ENCODE results near the gene ALKBH5.

- TF ChIP-seq CTCF (IDR thresholded peaks at IDR 0.05), result no peak
- TF ChIP-seq POLR2A (IDR thresholded peaks at IDR 0.05), result no peak
Measured at GRCh38 chr17:18213666-18214270, 30.1 kb downstream of the ALKBH5 start.
